A673 (cell line): ENCODE measurements around the gene MVB12B.

Experiments
- CTCF ChIP-seq: fragments of 300-800, 200-600 bp; sonication (generic); conservative IDR thresholded peaks from 2 replicates; pipeline ENCODE4 v1.5.1; 2017; ENCODE audit warnings: low read depth, mild to moderate bottlenecking, antibody characterized with exemption, low read length, moderate library complexity, mixed read lengths
- EZH2 ChIP-seq: fragments of 200-600 bp; sonication (generic); IDR thresholded peaks from 2 replicates; pipeline ENCODE4 v1.6.1; 2017; ENCODE audit warnings: borderline replicate concordance, low read depth, mild to moderate bottlenecking, mixed read lengths, antibody characterized with exemption, low read length; ENCODE audit not compliant: poor library complexity, severe bottlenecking

GRCh38 chr9:126371007-126371870, 44.6 kb downstream of the MVB12B start:
- TF ChIP-seq CTCF (no peak), EZH2 (no peak)
